ENCODE data around the gene PBOV1. TPM values are rescaled to one million over a fixed set of nuclear protein-coding genes. Genes with fewer than 3 reads are reported as not detected.

Gene PBOV1
- total RNA-seq, 4 donors from 2014 or later = not detected

DNA sequence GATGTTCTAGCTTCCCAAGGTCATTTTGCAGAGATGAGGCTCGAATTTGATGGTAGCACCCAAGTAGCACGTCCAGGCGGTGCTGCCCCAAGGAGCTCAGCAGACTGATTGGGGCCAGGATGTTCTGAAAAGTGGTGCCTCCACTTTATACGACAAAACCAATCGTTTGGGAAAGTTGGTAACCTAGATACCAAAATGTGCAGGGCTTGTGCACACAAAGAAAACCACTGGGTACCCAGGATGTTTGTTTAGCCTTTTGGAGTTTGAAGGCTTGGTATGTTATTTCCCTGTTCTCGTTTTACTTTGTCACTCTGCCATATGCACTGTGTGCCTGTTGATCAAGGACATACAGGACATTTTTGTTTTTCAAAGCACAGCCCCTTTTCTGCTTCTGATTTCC is 40.7 kb upstream of the PBOV1 start:
- intact Hi-C loops (cut with DNase I) = no loop called here
- TF ChIP-seq, protein P1, sequence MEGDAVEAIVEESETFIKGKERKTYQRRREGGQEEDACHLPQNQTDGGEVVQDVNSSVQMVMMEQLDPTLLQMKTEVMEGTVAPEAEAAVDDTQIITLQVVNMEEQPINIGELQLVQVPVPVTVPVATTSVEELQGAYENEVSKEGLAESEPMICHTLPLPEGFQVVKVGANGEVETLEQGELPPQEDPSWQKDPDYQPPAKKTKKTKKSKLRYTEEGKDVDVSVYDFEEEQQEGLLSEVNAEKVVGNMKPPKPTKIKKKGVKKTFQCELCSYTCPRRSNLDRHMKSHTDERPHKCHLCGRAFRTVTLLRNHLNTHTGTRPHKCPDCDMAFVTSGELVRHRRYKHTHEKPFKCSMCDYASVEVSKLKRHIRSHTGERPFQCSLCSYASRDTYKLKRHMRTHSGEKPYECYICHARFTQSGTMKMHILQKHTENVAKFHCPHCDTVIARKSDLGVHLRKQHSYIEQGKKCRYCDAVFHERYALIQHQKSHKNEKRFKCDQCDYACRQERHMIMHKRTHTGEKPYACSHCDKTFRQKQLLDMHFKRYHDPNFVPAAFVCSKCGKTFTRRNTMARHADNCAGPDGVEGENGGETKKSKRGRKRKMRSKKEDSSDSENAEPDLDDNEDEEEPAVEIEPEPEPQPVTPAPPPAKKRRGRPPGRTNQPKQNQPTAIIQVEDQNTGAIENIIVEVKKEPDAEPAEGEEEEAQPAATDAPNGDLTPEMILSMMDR (IDR thresholded peaks at IDR 0.05) = no peak
- no peak for TF ChIP-seq POLR2A (IDR thresholded peaks at IDR 0.05)
- WGBS, 2 donors = 66 to 68% methylated on average over 6 of the region's 6 CpGs
- no peak overlapping the region for H3K27ac ChIP-seq
- no peaks in the 10 kb centered on the region for H3K4me1 ChIP-seq
- DNase-seq = no peak
- H3K27me3 ChIP-seq = no peaks in the 10 kb centered on the region
- no peaks in the 10 kb centered on the region for H3K9me3 ChIP-seq
- H3K36me3 ChIP-seq = no peaks in the 10 kb centered on the region
- H3K4me3 ChIP-seq (replicated peaks in 1 of 3) = no peak overlapping the region

DNA sequence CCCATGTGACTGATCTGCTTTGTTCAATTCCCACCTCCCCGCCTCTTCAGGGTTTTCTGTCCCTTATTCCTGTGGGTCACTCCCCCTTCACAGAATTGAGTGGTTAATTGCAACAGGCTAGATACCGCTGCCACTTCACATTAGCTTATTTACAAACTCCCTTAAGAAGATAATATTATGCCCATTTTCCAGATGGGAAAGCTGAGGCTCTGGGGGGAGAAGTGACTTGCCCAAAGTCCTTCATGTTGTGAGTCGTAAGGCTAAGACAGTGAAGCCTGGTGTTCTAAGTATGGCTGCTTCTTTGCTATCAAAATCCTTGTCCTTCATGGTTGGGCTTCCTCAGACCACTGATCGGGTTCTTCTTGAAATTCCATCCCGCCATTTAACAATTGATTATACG is 39.9 kb upstream of the PBOV1 start:
- H3K27me3 ChIP-seq = no peaks in the 10 kb centered on the region
- H3K9me3 ChIP-seq = no peaks in the 10 kb centered on the region
- no peak for TF ChIP-seq POLR2A (IDR thresholded peaks at IDR 0.05)
- TF ChIP-seq, protein P1 (IDR thresholded peaks at IDR 0.05) = no peak
- H3K4me3 ChIP-seq (replicated peaks in 1 of 3) = no peak overlapping the region
- intact Hi-C loops (cut with DNase I) = no loop called here
- 96 to 98% methylated on average over 6 of the region's 6 CpGs for WGBS, 2 donors
- no peak overlapping the region for H3K27ac ChIP-seq
- H3K4me1 ChIP-seq = no peaks in the 10 kb centered on the region
- no peak for DNase-seq
- no peaks in the 10 kb centered on the region for H3K36me3 ChIP-seq

DNA sequence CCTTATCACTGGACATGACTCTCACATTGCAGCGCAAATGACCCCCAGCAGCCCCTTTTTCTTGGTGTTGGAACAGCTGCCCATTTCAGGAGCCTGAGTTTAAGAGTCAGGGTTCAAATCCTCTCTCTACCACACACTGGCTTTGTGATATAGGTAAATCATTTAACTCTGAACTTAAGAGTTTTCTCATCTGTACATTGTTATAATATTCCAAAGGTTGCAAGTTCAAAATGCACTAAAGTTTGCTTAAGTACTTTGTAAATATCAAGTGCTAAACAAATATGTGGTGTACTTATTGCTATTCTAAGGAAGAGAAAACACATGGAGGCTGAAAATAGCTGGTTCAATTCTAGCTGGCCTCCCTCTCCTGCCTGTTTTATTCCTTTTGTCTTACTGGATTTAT is 39.3 kb upstream of the PBOV1 start:
- no peak overlapping the region for H3K4me3 ChIP-seq (replicated peaks in 1 of 3)
- TF ChIP-seq, protein P1 (IDR thresholded peaks at IDR 0.05) = no peak
- no peak for TF ChIP-seq POLR2A (IDR thresholded peaks at IDR 0.05)
- no peaks in the 10 kb centered on the region for H3K9me3 ChIP-seq
- 95 to 100% methylated on average over 1 of the region's 1 CpG for WGBS, 2 donors
- intact Hi-C loops (cut with DNase I) = no loop called here
- H3K36me3 ChIP-seq = no peaks in the 10 kb centered on the region
- DNase-seq = no peak
- H3K4me1 ChIP-seq = no peaks in the 10 kb centered on the region
- no peak overlapping the region for H3K27ac ChIP-seq
- H3K27me3 ChIP-seq = no peaks in the 10 kb centered on the region

DNA sequence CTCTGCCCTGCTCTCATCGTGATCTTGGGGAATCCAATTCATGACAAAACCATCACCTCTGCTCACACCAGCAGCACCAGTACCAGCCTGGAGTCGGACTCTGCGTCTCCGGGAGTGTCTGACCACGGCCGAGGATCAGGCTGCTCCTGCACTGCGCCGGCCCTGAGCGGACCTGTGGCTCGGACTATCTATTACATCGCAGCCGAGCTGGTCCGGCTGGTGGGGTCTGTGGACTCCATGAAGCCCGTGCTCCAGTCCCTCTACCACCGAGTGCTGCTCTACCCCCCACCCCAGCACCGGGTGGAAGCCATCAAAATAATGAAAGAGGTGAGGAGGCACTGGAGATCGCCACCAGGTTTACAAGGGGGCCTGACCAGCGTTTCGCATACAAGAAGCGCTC is 37.2 kb upstream of the PBOV1 start:
- no peak for DNase-seq
- TF ChIP-seq POLR2A (IDR thresholded peaks at IDR 0.05) = no peak
- TF ChIP-seq, protein P1 (IDR thresholded peaks at IDR 0.05) = no peak
- Histone ChIP-seq H3K36me3 (no peaks in the 10 kb centered on the region), H3K27ac (no peak overlapping the region), H3K9me3 (no peaks in the 10 kb centered on the region), H3K27me3 (no peaks in the 10 kb centered on the region), H3K4me3 (replicated peaks in 1 of 3) (no peak overlapping the region), H3K4me1 (no peaks in the 10 kb centered on the region)
- intact Hi-C loops (cut with DNase I) = no loop called here
- WGBS, 2 donors = 91 to 94% methylated on average over 15 to 20 of the region's 20 CpGs

DNA sequence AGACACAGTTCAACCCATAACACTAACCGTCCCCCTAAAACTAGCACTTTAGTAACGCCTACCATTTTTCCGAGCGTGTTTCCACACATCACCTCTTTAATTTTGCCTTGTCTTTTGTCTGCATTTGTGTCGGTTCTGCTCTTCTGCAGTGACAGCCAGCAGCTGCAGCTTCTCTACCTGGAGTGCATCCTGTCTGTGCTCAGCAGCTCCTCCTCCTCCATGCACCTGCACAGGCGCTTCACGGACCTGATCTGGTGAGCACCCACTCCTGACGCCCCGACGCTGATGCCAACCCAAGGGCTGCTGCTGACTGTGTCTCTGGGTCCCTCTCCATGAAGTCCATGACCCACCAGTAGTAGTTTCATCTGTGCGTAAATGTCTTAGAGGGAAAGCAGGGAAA is 35.4 kb upstream of the PBOV1 start:
- WGBS, 2 donors = 86 to 93% methylated on average over 11 of the region's 11 CpGs
- no peaks in the 10 kb centered on the region for H3K36me3 ChIP-seq

More for the DNA sequence above, 35.4 kb upstream of the PBOV1 start:
- DNase-seq = no peak
- Histone ChIP-seq H3K27me3 (no peaks in the 10 kb centered on the region), H3K4me1 (no peaks in the 10 kb centered on the region), H3K9me3 (no peaks in the 10 kb centered on the region), H3K4me3 (replicated peaks in 1 of 3) (no peak overlapping the region), H3K27ac (no peak overlapping the region)
- intact Hi-C loops (cut with DNase I) = no loop called here
- TF ChIP-seq, protein P1 (IDR thresholded peaks at IDR 0.05) = no peak

All from thyroid gland (tissue), 4 donors.